T-helper 2 cell treated with Interferon-gamma antibody and Interleukin-4, amounts not matched to agents 5 μg/mL and 100 μg/mL, for 36 hours (primary cell): Measurements from ENCODE around the gene FPR1.
"Not testable (repeated sequence)": the region's sequence is repeated elsewhere in the genome, so short reads cannot be mapped to it uniquely, and the experiment has no call there.

Experiments used
- DNase-seq: peaks from one replicate; pipeline ENCODE4 v3.0.0; 2021; ENCODE audit warnings: low spot score
- H3K27ac Mint-ChIP-seq: one replicate; pipeline ENCODE4 v1.8.0; 2021; ENCODE audit warnings: mild to moderate bottlenecking, mixed read lengths
- H3K27me3 Mint-ChIP-seq: one replicate; pipeline ENCODE4 v1.8.0; 2021; ENCODE audit warnings: low read depth, mixed read lengths
- H3K36me3 Mint-ChIP-seq: one replicate; pipeline ENCODE4 v1.8.0; 2021; ENCODE audit warnings: low read depth, mixed read lengths
- H3K4me1 Mint-ChIP-seq: one replicate; pipeline ENCODE4 v1.8.0; 2021; ENCODE audit warnings: low read depth, mixed read lengths
- H3K4me3 Mint-ChIP-seq: one replicate; pipeline ENCODE4 v1.8.0; 2022; ENCODE audit warnings: mild to moderate bottlenecking, moderate library complexity, mixed read lengths
- H3K9me3 Mint-ChIP-seq: one replicate; pipeline ENCODE4 v1.8.0; 2021; ENCODE audit warnings: mixed read lengths

The FPR1 gene

GRCh38 chr19:51765086-51765485 lies 13.4 kb upstream of the FPR1 start:
- H3K4me3 Mint-ChIP-seq: no peak overlapping the region
- no peak for DNase-seq
- no peaks in the 10 kb centered on the region for H3K27me3 Mint-ChIP-seq
- peaks cover 2% of the 10 kb centered on the region for H3K4me1 Mint-ChIP-seq
- peaks cover 9% of the 10 kb centered on the region for H3K9me3 Mint-ChIP-seq
- no peaks in the 10 kb centered on the region for H3K36me3 Mint-ChIP-seq
- no peak overlapping the region for H3K27ac Mint-ChIP-seq

GRCh38 chr19:51761696-51762095 lies 10.0 kb upstream of the FPR1 start:
- Mint-ChIP-seq H3K4me1 (peaks cover 2% of the 10 kb centered on the region), H3K27me3 (no peaks in the 10 kb centered on the region), H3K36me3 (peaks cover 2% of the 10 kb centered on the region), H3K27ac (no peak overlapping the region), H3K4me3 (no peak overlapping the region), H3K9me3 (peaks cover 12% of the 10 kb centered on the region)
- DNase-seq: no peak

- DNase-seq: no peak
- peaks cover 2% of the 10 kb centered on the region for H3K36me3 Mint-ChIP-seq
- H3K27me3 Mint-ChIP-seq: no peaks in the 10 kb centered on the region
- no peak within 1 kb of the TSS for H3K27ac Mint-ChIP-seq
- peaks cover 2% of the 10 kb centered on the region for H3K4me1 Mint-ChIP-seq
- no peak within 1 kb of the TSS for H3K4me3 Mint-ChIP-seq
- H3K9me3 Mint-ChIP-seq: peaks cover 14% of the 10 kb centered on the region
Observed at GRCh38 chr19:51760697-51761356, 9.1 kb upstream of the FPR1 start, which contains the start of gene FPR2. FPR2 (plus strand) TSS chr19:51761180; CDS start chr19:51768659, 7,479 bp downstream.

- no peaks in the 10 kb centered on the region for H3K27me3 Mint-ChIP-seq
- no peak overlapping the region for H3K27ac Mint-ChIP-seq
- peaks cover 2% of the 10 kb centered on the region for H3K36me3 Mint-ChIP-seq
- no peak for DNase-seq
- H3K4me3 Mint-ChIP-seq: no peak overlapping the region
- H3K4me1 Mint-ChIP-seq: no peaks in the 10 kb centered on the region
- H3K9me3 Mint-ChIP-seq: peaks cover 12% of the 10 kb centered on the region
Observed at GRCh38 chr19:51755571-51755970, 3.9 kb upstream of the FPR1 start.

GRCh38 chr19:51754770-51755169 lies 3.1 kb upstream of the FPR1 start:
- no peak for DNase-seq
- peaks cover 12% of the 10 kb centered on the region for H3K9me3 Mint-ChIP-seq
- no peaks in the 10 kb centered on the region for H3K4me1 Mint-ChIP-seq
- no peak overlapping the region for H3K27ac Mint-ChIP-seq
- no peak overlapping the region for H3K4me3 Mint-ChIP-seq
- H3K36me3 Mint-ChIP-seq: peaks cover under 1% of the 10 kb centered on the region
- H3K27me3 Mint-ChIP-seq: no peaks in the 10 kb centered on the region

GRCh38 chr19:51754109-51754508 lies 2.4 kb upstream of the FPR1 start:
- Mint-ChIP-seq H3K27ac (no peak overlapping the region), H3K9me3 (peaks cover 15% of the 10 kb centered on the region), H3K27me3 (no peaks in the 10 kb centered on the region), H3K36me3 (no peaks in the 10 kb centered on the region), H3K4me3 (no peak overlapping the region), H3K4me1 (no peaks in the 10 kb centered on the region)
- DNase-seq: no peak

- Mint-ChIP-seq H3K4me3 (no peak overlapping the region), H3K4me1 (no peaks in the 10 kb centered on the region), H3K27me3 (no peaks in the 10 kb centered on the region), H3K9me3 (peaks cover 8% of the 10 kb centered on the region), H3K27ac (no peak overlapping the region), H3K36me3 (no peaks in the 10 kb centered on the region)
- DNase-seq: no peak
Observed at GRCh38 chr19:51750400-51751094, 1.1 kb downstream of the FPR1 start.

GRCh38 chr19:51749979-51750378 lies 1.7 kb downstream of the FPR1 start:
- H3K9me3 Mint-ChIP-seq: peaks cover 6% of the 10 kb centered on the region
- no peak overlapping the region for H3K27ac Mint-ChIP-seq
- no peaks in the 10 kb centered on the region for H3K27me3 Mint-ChIP-seq
- no peaks in the 10 kb centered on the region for H3K36me3 Mint-ChIP-seq
- H3K4me3 Mint-ChIP-seq: no peak overlapping the region
- no peaks in the 10 kb centered on the region for H3K4me1 Mint-ChIP-seq
- no peak for DNase-seq

- no peak for DNase-seq
- no peak overlapping the region for H3K27ac Mint-ChIP-seq
- no peak overlapping the region for H3K4me3 Mint-ChIP-seq
- no peaks in the 10 kb centered on the region for H3K36me3 Mint-ChIP-seq
- H3K4me1 Mint-ChIP-seq: no peaks in the 10 kb centered on the region
- H3K9me3 Mint-ChIP-seq: peaks cover 6% of the 10 kb centered on the region
- H3K27me3 Mint-ChIP-seq: no peaks in the 10 kb centered on the region
Observed at GRCh38 chr19:51746731-51747130, 4.9 kb downstream of the FPR1 start.

GRCh38 chr19:51743405-51743804 lies 8.3 kb downstream of the FPR1 start:
- Mint-ChIP-seq H3K9me3 (peaks cover 3% of the 10 kb centered on the region), H3K27me3 (no peaks in the 10 kb centered on the region), H3K27ac (no peak overlapping the region), H3K4me3 (no peak overlapping the region), H3K4me1 (no peaks in the 10 kb centered on the region), H3K36me3 (no peaks in the 10 kb centered on the region)
- no peak for DNase-seq

GRCh38 chr19:51742789-51743188 lies 8.9 kb downstream of the FPR1 start:
- Mint-ChIP-seq H3K27ac (no peak overlapping the region), H3K4me3 (no peak overlapping the region), H3K27me3 (no peaks in the 10 kb centered on the region), H3K4me1 (no peaks in the 10 kb centered on the region), H3K9me3 (peaks cover 3% of the 10 kb centered on the region), H3K36me3 (no peaks in the 10 kb centered on the region)
- no peak for DNase-seq

GRCh38 chr19:51740356-51740755 lies 11.3 kb downstream of the FPR1 start:
- peaks cover 2% of the 10 kb centered on the region for H3K27me3 Mint-ChIP-seq
- H3K9me3 Mint-ChIP-seq: peaks cover under 1% of the 10 kb centered on the region

GRCh38 chr19:51739466-51740213 lies 12.0 kb downstream of the FPR1 start:
- no peaks in the 10 kb centered on the region for H3K9me3 Mint-ChIP-seq
- H3K27ac Mint-ChIP-seq: no peak overlapping the region
- peaks cover 2% of the 10 kb centered on the region for H3K27me3 Mint-ChIP-seq
- H3K4me1 Mint-ChIP-seq: no peaks in the 10 kb centered on the region
- no peak for DNase-seq
- H3K4me3 Mint-ChIP-seq: no peak overlapping the region
- H3K36me3 Mint-ChIP-seq: no peaks in the 10 kb centered on the region

More at GRCh38 chr19:51740356-51740755, 11.3 kb downstream of the FPR1 start:
- H3K27ac Mint-ChIP-seq: no peak overlapping the region
- no peaks in the 10 kb centered on the region for H3K4me1 Mint-ChIP-seq
- no peaks in the 10 kb centered on the region for H3K36me3 Mint-ChIP-seq
- DNase-seq: no peak
- no peak overlapping the region for H3K4me3 Mint-ChIP-seq

GRCh38 chr19:51738523-51738922 lies 13.2 kb downstream of the FPR1 start:
- not testable (repeated sequence) for H3K27me3 Mint-ChIP-seq, H3K4me3 Mint-ChIP-seq, H3K4me1 Mint-ChIP-seq, H3K9me3 Mint-ChIP-seq, H3K36me3 Mint-ChIP-seq, H3K27ac Mint-ChIP-seq, DNase-seq
